ENCODE results near the gene APOL4.

- TF ChIP-seq EZH2 (IDR thresholded peaks at IDR 0.05) (no peak), POLR2AphosphoS5 (IDR thresholded peaks at IDR 0.05; ENCODE audit: borderline replicate concordance, low read depth, low read length) (no peak)
Measured at GRCh38 chr22:36144886-36145541, 56.6 kb downstream of the APOL4 start.
